HEK293 (cell line): Measurements from ENCODE around the gene SLFN5.

Experiments
- KLF9 ChIP-seq: fragments of 450-650 bp; formaldehyde crosslinking; IDR thresholded peaks from 2 replicates; pipeline ENCODE4 v1.5.1; 2016; ENCODE audit warnings: missing biosample characterization, missing genetic modification characterization, low read depth
- REPIN1 ChIP-seq: fragments of 450-650 bp; formaldehyde crosslinking; IDR thresholded peaks from 2 replicates; pipeline ENCODE4 v1.5.1; 2017; ENCODE audit warnings: missing biosample characterization, missing genetic modification characterization, low read depth
- SP7 ChIP-seq: fragments of 450-650 bp; formaldehyde crosslinking; IDR thresholded peaks from 2 replicates; pipeline ENCODE4 v1.5.1; 2016; ENCODE audit warnings: missing biosample characterization, missing genetic modification characterization
- ZBTB7A ChIP-seq: fragments of 450-650 bp; formaldehyde crosslinking; IDR thresholded peaks from 2 replicates; pipeline ENCODE4 v1.5.1; 2016; ENCODE audit warnings: low read depth, missing biosample characterization, missing genetic modification characterization
- ZNF121 ChIP-seq: fragments of 450-650 bp; formaldehyde crosslinking; IDR thresholded peaks from 2 replicates; pipeline ENCODE4 v1.5.1; 2016; ENCODE audit warnings: missing biosample characterization, missing genetic modification characterization
- ZNF155 ChIP-seq: fragments of 450-650 bp; formaldehyde crosslinking; IDR thresholded peaks from 2 replicates; pipeline ENCODE4 v1.5.1; 2016; ENCODE audit warnings: missing biosample characterization, missing genetic modification characterization
- ZNF223 ChIP-seq: fragments of 450-650 bp; formaldehyde crosslinking; IDR thresholded peaks from 2 replicates; pipeline ENCODE4 v1.5.1; 2016; ENCODE audit warnings: missing biosample characterization, missing genetic modification characterization
- ZNF473 ChIP-seq: fragments of 450-650 bp; formaldehyde crosslinking; IDR thresholded peaks from 2 replicates; pipeline ENCODE4 v1.5.1; 2017; ENCODE audit warnings: missing biosample characterization, missing genetic modification characterization
- ZNF544 ChIP-seq: fragments of 450-650 bp; formaldehyde crosslinking; IDR thresholded peaks from 2 replicates; pipeline ENCODE4 v1.5.0; 2017; ENCODE audit warnings: missing biosample characterization, missing genetic modification characterization
- ZNF561 ChIP-seq: fragments of 450-650 bp; IDR thresholded peaks from 2 replicates; pipeline ENCODE4 v1.5.1; 2018; ENCODE audit warnings: missing biosample characterization, missing genetic modification characterization, borderline replicate concordance
- ZNF768 ChIP-seq: fragments of 450-650 bp; formaldehyde crosslinking; IDR thresholded peaks from 2 replicates; pipeline ENCODE4 v1.5.1; 2018; ENCODE audit warnings: missing biosample characterization, mild to moderate bottlenecking, missing genetic modification characterization
- TF ChIP-seq, protein P1 (sequence below): fragments of 450-650 bp; formaldehyde crosslinking; IDR thresholded peaks from 2 replicates; pipeline ENCODE4 v1.5.1; 2016; ENCODE audit warnings: missing biosample characterization, missing genetic modification characterization
- TF ChIP-seq, protein P2 (sequence below): fragments of 450-650 bp; formaldehyde crosslinking; IDR thresholded peaks from 2 replicates; pipeline ENCODE4 v1.5.1; 2016; ENCODE audit warnings: missing biosample characterization, missing genetic modification characterization
- TF ChIP-seq, protein P3 (sequence below): fragments of 450-650 bp; formaldehyde crosslinking; IDR thresholded peaks from 2 replicates; pipeline ENCODE4 v1.5.1; 2016; ENCODE audit warnings: missing biosample characterization, missing genetic modification characterization
- TF ChIP-seq, protein P4 (sequence below): fragments of 450-650 bp; formaldehyde crosslinking; IDR thresholded peaks from 2 replicates; pipeline ENCODE4 v1.5.1; 2016; ENCODE audit warnings: missing biosample characterization, missing genetic modification characterization
- TF ChIP-seq, protein P5 (sequence below): fragments of 450-650 bp; formaldehyde crosslinking; IDR thresholded peaks from 2 replicates; pipeline ENCODE4 v1.5.1; 2017; ENCODE audit warnings: missing biosample characterization, mild to moderate bottlenecking, missing genetic modification characterization, moderate library complexity
- TF ChIP-seq, protein P6 (sequence below): fragments of 450-650 bp; formaldehyde crosslinking; IDR thresholded peaks from 2 replicates; pipeline ENCODE4 v1.5.1; 2016; ENCODE audit warnings: missing biosample characterization, missing genetic modification characterization

SLFN5 gene

DNA sequence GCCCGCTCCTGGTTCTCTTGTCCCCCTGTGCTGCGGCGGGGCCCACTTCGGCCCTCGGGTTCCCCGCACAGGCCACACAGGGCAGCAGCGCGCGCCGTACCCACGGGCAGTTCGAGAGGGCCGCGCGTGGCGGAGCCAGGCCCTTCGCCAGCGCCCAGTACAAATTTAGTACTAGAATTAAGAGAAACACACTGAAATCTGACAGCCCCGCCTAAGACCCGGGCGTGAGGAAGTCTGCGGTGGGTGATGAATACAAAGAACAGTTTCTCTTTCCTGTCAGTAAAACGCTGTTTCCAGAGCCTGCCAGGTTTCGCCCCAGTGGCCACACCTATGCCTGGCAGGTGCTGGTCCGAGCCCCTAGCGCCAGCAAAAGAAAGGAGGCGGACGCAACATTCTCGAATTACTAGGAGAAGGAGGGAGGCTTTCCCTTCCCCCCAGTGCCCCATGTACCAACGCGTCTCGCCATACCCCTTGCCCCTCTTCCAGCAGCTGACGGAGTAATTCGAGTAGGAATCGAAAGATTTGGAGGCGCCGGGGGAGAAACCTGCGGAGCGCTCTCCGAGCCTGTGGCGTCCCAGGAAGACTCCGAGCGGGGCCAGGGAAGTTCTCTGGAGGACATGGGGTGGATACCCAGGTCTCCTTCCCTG, 591 bp upstream of the SLFN5 start (continued):
- TF ChIP-seq KLF9, result no peak; the same call in 1 of the 2 replicates
- no peak for TF ChIP-seq ZNF544 (tag by site-specific recombination)
- peak; percentile 35; the same call in 1 of the 2 replicates for TF ChIP-seq ZNF561
- no peak for TF ChIP-seq ZNF121
- TF ChIP-seq ZNF155, result no peak
- no peak for TF ChIP-seq ZBTB7A (tag by site-specific recombination)
- TF ChIP-seq, protein P1, sequence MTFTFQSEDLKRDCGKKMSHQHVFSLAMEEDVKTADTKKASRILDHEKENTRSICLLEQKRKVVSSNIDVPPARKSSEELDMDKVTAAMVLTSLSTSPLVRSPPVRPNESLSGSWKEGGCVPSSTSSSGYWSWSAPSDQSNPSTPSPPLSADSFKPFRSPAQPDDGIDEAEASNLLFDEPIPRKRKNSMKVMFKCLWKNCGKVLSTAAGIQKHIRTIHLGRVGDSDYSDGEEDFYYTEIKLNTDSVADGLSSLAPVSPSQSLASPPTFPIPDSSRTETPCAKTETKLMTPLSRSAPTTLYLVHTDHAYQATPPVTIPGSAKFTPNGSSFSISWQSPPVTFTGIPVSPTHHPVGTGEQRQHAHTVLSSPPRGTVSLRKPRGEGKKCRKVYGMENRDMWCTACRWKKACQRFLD, result no peak
- TF ChIP-seq ZNF223 (tag by site-specific recombination), result no peak
- TF ChIP-seq ZNF473 (tag by site-specific recombination), result no peak
- TF ChIP-seq, protein P2, sequence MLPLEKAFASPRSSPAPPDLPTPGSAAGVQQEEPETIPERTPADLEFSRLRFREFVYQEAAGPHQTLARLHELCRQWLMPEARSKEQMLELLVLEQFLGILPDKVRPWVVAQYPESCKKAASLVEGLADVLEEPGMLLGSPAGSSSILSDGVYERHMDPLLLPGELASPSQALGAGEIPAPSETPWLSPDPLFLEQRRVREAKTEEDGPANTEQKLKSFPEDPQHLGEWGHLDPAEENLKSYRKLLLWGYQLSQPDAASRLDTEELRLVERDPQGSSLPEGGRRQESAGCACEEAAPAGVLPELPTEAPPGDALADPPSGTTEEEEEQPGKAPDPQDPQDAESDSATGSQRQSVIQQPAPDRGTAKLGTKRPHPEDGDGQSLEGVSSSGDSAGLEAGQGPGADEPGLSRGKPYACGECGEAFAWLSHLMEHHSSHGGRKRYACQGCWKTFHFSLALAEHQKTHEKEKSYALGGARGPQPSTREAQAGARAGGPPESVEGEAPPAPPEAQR (tag by site-specific recombination), result no peak
- TF ChIP-seq, protein P3, sequence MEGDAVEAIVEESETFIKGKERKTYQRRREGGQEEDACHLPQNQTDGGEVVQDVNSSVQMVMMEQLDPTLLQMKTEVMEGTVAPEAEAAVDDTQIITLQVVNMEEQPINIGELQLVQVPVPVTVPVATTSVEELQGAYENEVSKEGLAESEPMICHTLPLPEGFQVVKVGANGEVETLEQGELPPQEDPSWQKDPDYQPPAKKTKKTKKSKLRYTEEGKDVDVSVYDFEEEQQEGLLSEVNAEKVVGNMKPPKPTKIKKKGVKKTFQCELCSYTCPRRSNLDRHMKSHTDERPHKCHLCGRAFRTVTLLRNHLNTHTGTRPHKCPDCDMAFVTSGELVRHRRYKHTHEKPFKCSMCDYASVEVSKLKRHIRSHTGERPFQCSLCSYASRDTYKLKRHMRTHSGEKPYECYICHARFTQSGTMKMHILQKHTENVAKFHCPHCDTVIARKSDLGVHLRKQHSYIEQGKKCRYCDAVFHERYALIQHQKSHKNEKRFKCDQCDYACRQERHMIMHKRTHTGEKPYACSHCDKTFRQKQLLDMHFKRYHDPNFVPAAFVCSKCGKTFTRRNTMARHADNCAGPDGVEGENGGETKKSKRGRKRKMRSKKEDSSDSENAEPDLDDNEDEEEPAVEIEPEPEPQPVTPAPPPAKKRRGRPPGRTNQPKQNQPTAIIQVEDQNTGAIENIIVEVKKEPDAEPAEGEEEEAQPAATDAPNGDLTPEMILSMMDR (tag by site-specific recombination), result peak; percentile 91
- TF ChIP-seq, protein P4, sequence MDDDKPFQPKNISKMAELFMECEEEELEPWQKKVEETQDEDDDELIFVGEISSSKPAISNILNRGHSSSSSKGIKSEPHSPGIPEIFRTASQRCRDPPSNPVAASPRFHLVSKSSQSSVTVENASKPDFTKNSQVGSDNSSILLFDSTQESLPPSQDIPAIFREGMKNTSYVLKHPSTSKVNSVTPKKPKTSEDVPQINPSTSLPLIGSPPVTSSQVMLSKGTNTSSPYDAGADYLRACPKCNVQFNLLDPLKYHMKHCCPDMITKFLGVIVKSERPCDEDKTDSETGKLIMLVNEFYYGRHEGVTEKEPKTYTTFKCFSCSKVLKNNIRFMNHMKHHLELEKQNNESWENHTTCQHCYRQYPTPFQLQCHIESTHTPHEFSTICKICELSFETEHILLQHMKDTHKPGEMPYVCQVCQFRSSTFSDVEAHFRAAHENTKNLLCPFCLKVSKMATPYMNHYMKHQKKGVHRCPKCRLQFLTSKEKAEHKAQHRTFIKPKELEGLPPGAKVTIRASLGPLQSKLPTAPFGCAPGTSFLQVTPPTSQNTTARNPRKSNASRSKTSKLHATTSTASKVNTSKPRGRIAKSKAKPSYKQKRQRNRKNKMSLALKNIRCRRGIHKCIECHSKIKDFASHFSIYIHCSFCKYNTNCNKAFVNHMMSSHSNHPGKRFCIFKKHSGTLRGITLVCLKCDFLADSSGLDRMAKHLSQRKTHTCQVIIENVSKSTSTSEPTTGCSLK (tag by site-specific recombination), result no peak
- TF ChIP-seq, protein P5, sequence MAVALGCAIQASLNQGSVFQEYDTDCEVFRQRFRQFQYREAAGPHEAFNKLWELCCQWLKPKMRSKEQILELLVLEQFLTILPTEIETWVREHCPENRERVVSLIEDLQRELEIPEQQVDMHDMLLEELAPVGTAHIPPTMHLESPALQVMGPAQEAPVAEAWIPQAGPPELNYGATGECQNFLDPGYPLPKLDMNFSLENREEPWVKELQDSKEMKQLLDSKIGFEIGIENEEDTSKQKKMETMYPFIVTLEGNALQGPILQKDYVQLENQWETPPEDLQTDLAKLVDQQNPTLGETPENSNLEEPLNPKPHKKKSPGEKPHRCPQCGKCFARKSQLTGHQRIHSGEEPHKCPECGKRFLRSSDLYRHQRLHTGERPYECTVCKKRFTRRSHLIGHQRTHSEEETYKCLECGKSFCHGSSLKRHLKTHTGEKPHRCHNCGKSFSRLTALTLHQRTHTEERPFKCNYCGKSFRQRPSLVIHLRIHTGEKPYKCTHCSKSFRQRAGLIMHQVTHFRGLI (tag by site-specific recombination), result 0 out of 2 replicates have a peak, but pooled peaks have one; percentile 14
- no peak for TF ChIP-seq REPIN1 (tag by site-specific recombination)
- TF ChIP-seq, protein P6, sequence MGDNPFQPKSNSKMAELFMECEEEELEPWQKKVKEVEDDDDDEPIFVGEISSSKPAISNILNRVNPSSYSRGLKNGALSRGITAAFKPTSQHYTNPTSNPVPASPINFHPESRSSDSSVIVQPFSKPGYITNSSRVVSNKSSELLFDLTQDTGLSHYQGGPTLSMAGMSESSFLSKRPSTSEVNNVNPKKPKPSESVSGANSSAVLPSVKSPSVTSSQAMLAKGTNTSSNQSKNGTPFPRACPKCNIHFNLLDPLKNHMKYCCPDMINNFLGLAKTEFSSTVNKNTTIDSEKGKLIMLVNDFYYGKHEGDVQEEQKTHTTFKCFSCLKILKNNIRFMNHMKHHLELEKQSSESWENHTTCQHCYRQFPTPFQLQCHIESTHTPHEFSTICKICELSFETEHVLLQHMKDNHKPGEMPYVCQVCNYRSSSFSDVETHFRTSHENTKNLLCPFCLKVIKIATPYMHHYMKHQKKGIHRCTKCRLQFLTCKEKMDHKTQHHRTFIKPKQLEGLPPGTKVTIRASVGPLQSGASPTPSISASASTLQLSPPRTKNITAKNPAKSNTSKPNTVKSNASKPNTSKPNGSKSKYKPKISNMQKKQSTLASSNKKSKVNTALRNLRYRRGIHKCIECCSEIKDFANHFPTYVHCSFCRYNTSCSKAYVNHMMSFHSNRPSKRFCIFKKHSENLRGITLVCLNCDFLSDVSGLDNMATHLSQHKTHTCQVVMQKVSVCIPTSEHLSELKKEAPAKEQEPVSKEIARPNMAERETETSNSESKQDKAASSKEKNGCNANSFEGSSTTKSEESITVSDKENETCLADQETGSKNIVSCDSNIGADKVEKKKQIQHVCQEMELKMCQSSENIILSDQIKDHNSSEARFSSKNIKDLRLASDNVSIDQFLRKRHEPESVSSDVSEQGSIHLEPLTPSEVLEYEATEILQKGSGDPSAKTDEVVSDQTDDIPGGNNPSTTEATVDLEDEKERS (tag by site-specific recombination), result no peak
- TF ChIP-seq SP7 (tag by site-specific recombination), result no peak
- no peak for TF ChIP-seq ZNF768 (tag by site-specific recombination)
